Brain microvascular endothelial cell (primary cell): ENCODE measurements around the gene CD226.

ENCODE experiments used
- DNase-seq: peaks from one replicate; pipeline ENCODE4 v3.0.0-alpha.2; 2020
- H3K27ac ChIP-seq: fragments of 250-450 bp; sonication (Bioruptor Pico); 2 replicates; pipeline ENCODE4 v1.5.1; 2020; ENCODE audit warnings: mild to moderate bottlenecking, moderate library complexity
- H3K27me3 ChIP-seq: fragments of 250-450 bp; sonication (Bioruptor Pico); replicated peaks from 2 replicates; pipeline ENCODE4 v1.5.1; 2020; ENCODE audit warnings: mild to moderate bottlenecking
- H3K36me3 ChIP-seq: fragments of 250-450 bp; sonication (Bioruptor Pico); replicated peaks from 2 replicates; pipeline ENCODE4 v1.5.1; 2020; ENCODE audit warnings: mild to moderate bottlenecking
- H3K4me3 ChIP-seq: 2 replicates; pipeline ENCODE4 v1.5.1; 2011; ENCODE audit warnings: low read depth, mild to moderate bottlenecking, control low read depth, low read length, moderate library complexity
- CTCF ChIP-seq: IDR thresholded peaks from 2 replicates; pipeline ENCODE4 v1.5.1; 2011; ENCODE audit warnings: low read depth, mild to moderate bottlenecking, moderate library complexity, low read length, control low read depth, inconsistent platforms; ENCODE audit errors: missing control alignments
- in situ Hi-C: cut with HindIII; loops from 2 replicates; pipeline ENCODE4 v1.10.0; 2017; ENCODE audit warnings: low sequenced_read_pairs, low pct_ligation_motif_present

CD226 gene

GRCh38 chr18:69954719-69955480 is 7.2 kb upstream of the CD226 start:
- H3K4me3 ChIP-seq: no peak overlapping the region
- H3K27me3 ChIP-seq: no peaks in the 10 kb centered on the region
- no peak for DNase-seq
- in situ Hi-C loops: no loop called here
- H3K27ac ChIP-seq: no peak overlapping the region
- no peak for TF ChIP-seq CTCF
- no peaks in the 10 kb centered on the region for H3K36me3 ChIP-seq

GRCh38 chr18:69953191-69953590 is 5.5 kb upstream of the CD226 start:
- H3K4me3 ChIP-seq: no peak overlapping the region
- no peaks in the 10 kb centered on the region for H3K36me3 ChIP-seq
- H3K27ac ChIP-seq: no peak overlapping the region
- in situ Hi-C loops: no loop called here
- no peaks in the 10 kb centered on the region for H3K27me3 ChIP-seq
- TF ChIP-seq CTCF: no peak
- no peak for DNase-seq

GRCh38 chr18:69951182-69951581 is 3.5 kb upstream of the CD226 start:
- no peak overlapping the region for H3K4me3 ChIP-seq
- in situ Hi-C loops: no loop called here
- no peak for DNase-seq
- TF ChIP-seq CTCF: no peak
- H3K36me3 ChIP-seq: no peaks in the 10 kb centered on the region
- H3K27me3 ChIP-seq: no peaks in the 10 kb centered on the region
- no peak overlapping the region for H3K27ac ChIP-seq

GRCh38 chr18:69949538-69949936 is 1.9 kb upstream of the CD226 start:
- in situ Hi-C loops: no loop called here
- no peak for TF ChIP-seq CTCF
- no peak for DNase-seq
- Histone ChIP-seq H3K27ac (no peak overlapping the region), H3K36me3 (no peaks in the 10 kb centered on the region), H3K27me3 (no peaks in the 10 kb centered on the region), H3K4me3 (no peak overlapping the region)

- Histone ChIP-seq H3K36me3 (no peaks in the 10 kb centered on the region), H3K27me3 (no peaks in the 10 kb centered on the region), H3K27ac (no peak overlapping the region), H3K4me3 (no peak overlapping the region)
- in situ Hi-C loops: no loop called here
- no peak for TF ChIP-seq CTCF
- DNase-seq: no peak
These were observed 1.4 kb upstream of the CD226 start for GRCh38 chr18:69948919-69949537.

- Histone ChIP-seq H3K27ac (no peak overlapping the region), H3K27me3 (no peaks in the 10 kb centered on the region), H3K4me3 (no peak overlapping the region), H3K36me3 (no peaks in the 10 kb centered on the region)
- in situ Hi-C loops: no loop called here
- TF ChIP-seq CTCF: no peak
- no peak for DNase-seq
These were observed 583 bp upstream of the CD226 start for GRCh38 chr18:69948256-69948655.
